ENCODE results near the gene KIAA0232.
"Not testable (repeated sequence)": the region's sequence is repeated elsewhere in the genome, so short reads cannot be mapped to it uniquely, and the experiment has no call there.

Gene KIAA0232

DNA sequence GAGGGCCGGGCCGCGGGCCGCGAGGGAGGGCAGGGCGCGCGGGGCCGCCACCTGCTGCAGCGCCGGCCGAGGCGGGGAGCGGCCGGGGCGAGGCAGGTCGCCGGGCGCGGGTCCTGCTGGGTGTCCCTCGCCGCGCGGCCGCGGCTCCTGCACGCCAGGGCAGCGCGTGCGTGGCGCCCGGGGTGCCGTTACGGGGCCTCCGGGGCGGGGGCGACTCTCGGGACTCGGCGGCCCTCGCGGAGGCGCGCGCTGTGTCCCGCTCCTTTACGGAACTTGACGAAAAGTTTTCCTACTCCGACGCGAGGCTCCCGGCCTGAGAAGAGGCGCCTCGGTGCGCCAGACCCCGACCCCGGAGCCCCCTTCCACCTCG, 127.4 kb downstream of the KIAA0232 start (continued):
- TF ChIP-seq, protein P1, sequence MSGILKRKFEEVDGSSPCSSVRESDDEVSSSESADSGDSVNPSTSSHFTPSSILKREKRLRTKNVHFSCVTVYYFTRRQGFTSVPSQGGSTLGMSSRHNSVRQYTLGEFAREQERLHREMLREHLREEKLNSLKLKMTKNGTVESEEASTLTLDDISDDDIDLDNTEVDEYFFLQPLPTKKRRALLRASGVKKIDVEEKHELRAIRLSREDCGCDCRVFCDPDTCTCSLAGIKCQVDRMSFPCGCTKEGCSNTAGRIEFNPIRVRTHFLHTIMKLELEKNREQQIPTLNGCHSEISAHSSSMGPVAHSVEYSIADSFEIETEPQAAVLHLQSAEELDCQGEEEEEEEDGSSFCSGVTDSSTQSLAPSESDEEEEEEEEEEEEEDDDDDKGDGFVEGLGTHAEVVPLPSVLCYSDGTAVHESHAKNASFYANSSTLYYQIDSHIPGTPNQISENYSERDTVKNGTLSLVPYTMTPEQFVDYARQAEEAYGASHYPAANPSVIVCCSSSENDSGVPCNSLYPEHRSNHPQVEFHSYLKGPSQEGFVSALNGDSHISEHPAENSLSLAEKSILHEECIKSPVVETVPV (CRISPR knock-in tag; IDR thresholded peaks at IDR 0.05) = no peak
- no peak for TF ChIP-seq ZNF70 (CRISPR knock-in tag; IDR thresholded peaks at IDR 0.05)

DNA sequence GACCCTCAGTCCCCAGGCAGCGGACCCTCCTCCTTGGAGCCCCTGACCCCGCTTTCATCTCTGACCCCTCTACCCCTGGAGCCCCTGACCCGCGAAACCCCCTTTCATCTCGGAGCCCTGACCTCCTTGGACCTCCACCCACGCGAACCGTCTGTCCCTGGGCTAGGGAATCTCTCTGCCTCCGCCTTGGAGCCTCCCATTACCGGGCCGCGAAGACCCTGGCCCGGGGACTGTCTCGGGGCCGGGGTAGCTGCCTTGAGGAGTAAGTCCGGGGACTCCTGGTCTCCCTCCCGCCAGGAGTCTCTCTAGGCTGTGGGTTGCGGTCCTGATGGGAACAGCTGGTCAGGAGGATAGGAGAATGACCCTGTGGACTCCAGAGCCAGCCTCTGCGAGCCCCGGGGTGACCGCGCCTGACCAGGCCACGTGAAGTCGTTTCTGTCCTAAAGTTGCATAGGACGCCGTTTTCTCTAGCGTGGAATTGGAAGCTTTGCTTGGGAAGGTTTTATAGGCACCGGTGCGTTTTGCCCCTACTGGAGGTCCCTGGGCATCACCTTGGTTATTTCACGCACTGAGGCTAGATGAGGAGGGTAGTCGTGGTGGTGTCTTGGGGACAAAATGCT, 127.9 kb downstream of the KIAA0232 start:
- TF ChIP-seq RARB (CRISPR knock-in tag; IDR thresholded peaks at IDR 0.05) (no peak), PPARA (CRISPR knock-in tag; IDR thresholded peaks at IDR 0.05; ENCODE audit: borderline replicate concordance) (no peak), ZFP3 (CRISPR knock-in tag; IDR thresholded peaks at IDR 0.05) (no peak), CREB5 (CRISPR knock-in tag; IDR thresholded peaks at IDR 0.05; ENCODE audit: low read depth) (no peak), SNAI2 (CRISPR knock-in tag; IDR thresholded peaks at IDR 0.05) (no peak), ZNF565 (CRISPR knock-in tag; conservative IDR thresholded peaks at IDR 0.05; ENCODE audit: low read depth) (no peak), PATZ1 (CRISPR knock-in tag; IDR thresholded peaks at IDR 0.05; ENCODE audit: borderline replicate concordance) (no peak), ISL1 (CRISPR knock-in tag; IDR thresholded peaks at IDR 0.05) (no peak), ZFP30 (CRISPR knock-in tag; IDR thresholded peaks at IDR 0.05) (no peak), TOX (CRISPR knock-in tag; IDR thresholded peaks at IDR 0.05; ENCODE audit: borderline replicate concordance) (no peak), OSR1 (CRISPR knock-in tag; IDR thresholded peaks at IDR 0.05) (no peak)
- ATAC-seq = no peak

- TF ChIP-seq ISL1 (CRISPR knock-in tag; IDR thresholded peaks at IDR 0.05) (no peak), POU6F1 (CRISPR knock-in tag; IDR thresholded peaks at IDR 0.05; ENCODE audit: borderline replicate concordance, low read depth) (no peak), OSR1 (CRISPR knock-in tag; IDR thresholded peaks at IDR 0.05) (no peak)
Observed at GRCh38 chr4:6910960-6911874, 128.7 kb downstream of the KIAA0232 start.

DNA sequence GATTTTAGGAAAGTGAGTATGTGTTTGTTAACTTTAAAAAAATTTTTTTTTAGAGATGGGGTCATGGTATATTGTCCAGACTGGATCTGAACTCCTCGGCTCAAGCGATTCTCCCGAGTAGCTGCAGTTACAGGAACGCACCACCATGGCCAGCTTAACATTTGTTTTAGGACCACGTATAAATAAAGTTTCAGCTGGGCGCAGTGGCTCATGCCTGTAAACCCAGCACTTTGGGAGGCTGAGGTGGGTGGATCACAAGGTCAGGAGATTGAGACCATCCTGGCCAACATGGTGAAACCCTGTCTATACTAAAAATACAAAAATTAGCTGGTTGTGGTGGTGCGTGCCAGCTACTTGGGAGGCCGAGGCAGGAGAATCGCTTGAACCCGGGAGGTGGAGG, 129.4 kb downstream of the KIAA0232 start:
- ATAC-seq = not testable (repeated sequence)

More at GRCh38 chr4:6910960-6911874, 128.7 kb downstream of the KIAA0232 start:
- no peak for ATAC-seq

DNA sequence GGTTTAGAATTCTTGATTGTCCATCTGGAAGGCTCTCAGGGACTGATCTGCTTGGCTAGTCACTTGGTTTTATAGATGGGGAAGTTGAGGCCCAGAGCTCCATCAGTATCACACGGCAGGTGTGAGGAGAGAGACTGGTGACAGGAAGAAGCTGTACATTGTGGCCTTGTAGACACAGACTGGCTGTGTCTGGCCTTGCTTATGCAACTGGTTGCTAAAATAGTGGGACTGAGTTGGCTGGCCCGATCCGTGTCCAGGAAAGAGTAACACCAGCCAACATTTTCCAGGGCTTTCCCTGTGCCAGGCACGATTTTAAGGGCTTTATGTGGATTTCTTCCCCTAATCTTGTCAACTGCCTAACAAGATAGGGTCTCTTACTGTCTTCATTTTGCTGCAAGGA, 129.9 kb downstream of the KIAA0232 start:
- no peak for ATAC-seq
- no peak for TF ChIP-seq SNAI2 (CRISPR knock-in tag; IDR thresholded peaks at IDR 0.05)
- no peak for TF ChIP-seq TSHZ2 (CRISPR knock-in tag; IDR thresholded peaks at IDR 0.05)
- TF ChIP-seq ESRRG (CRISPR knock-in tag; IDR thresholded peaks at IDR 0.05) = no peak
- TF ChIP-seq ZNF565 (CRISPR knock-in tag; conservative IDR thresholded peaks at IDR 0.05; ENCODE audit: low read depth) = no peak
- TF ChIP-seq, protein P1 (CRISPR knock-in tag; IDR thresholded peaks at IDR 0.05) = no peak
- no peak for TF ChIP-seq BACH2 (CRISPR knock-in tag; IDR thresholded peaks at IDR 0.05; ENCODE audit: borderline replicate concordance)
- no peak for TF ChIP-seq TOX (CRISPR knock-in tag; IDR thresholded peaks at IDR 0.05; ENCODE audit: borderline replicate concordance)
- no peak for TF ChIP-seq ZNF70 (CRISPR knock-in tag; IDR thresholded peaks at IDR 0.05)
- TF ChIP-seq GLIS3 (CRISPR knock-in tag; IDR thresholded peaks at IDR 0.05) = no peak
- TF ChIP-seq ZFP3 (CRISPR knock-in tag; IDR thresholded peaks at IDR 0.05) = no peak
- no peak for TF ChIP-seq ARNTL (CRISPR knock-in tag; IDR thresholded peaks at IDR 0.05; ENCODE audit: borderline replicate concordance, low read depth)
- TF ChIP-seq POU6F1 (CRISPR knock-in tag; IDR thresholded peaks at IDR 0.05; ENCODE audit: borderline replicate concordance, low read depth) = no peak
- TF ChIP-seq RARB (CRISPR knock-in tag; IDR thresholded peaks at IDR 0.05) = no peak
- no peak for TF ChIP-seq ZNF8 (CRISPR knock-in tag; IDR thresholded peaks at IDR 0.05)

Measured in SK-N-SH treated with all-trans-retinoic acid at 6 μM for 48 hours (cell line).